Left lobe of liver (tissue), 2 donors: ENCODE measurements around the gene SDHAF2. TPM values are rescaled to one million over a fixed set of nuclear protein-coding genes. Genes with fewer than 3 reads are reported as not detected.
"Not testable (repeated sequence)": the region's sequence is repeated elsewhere in the genome, so short reads cannot be mapped to it uniquely, and the experiment has no call there.

ENCODE experiments used
- ATAC-seq: fragments of 200-7000 bp; cut with Tn5 transposase; one replicate; pipeline ENCODE4 v1.9.1; 2020; ENCODE audit warnings: mild to moderate bottlenecking, moderate library complexity
- DNase-seq: peaks from one replicate; pipeline ENCODE4 v3.0.0-alpha.2; 2020; ENCODE audit warnings: low spot score
- total RNA-seq: library from RNA; stranded (reverse); gene quantifications from one replicate; pipeline ENCODE4 v1.2.1, GENCODE V29; 2021
- donor health status: DM: no; HTN: no; CAD: no; lungs with moderate emphysema.
- donor health status: DM: no; HTN: yes; CAD: no.

SDHAF2 gene
- 18.8 TPM for total RNA-seq

DNA sequence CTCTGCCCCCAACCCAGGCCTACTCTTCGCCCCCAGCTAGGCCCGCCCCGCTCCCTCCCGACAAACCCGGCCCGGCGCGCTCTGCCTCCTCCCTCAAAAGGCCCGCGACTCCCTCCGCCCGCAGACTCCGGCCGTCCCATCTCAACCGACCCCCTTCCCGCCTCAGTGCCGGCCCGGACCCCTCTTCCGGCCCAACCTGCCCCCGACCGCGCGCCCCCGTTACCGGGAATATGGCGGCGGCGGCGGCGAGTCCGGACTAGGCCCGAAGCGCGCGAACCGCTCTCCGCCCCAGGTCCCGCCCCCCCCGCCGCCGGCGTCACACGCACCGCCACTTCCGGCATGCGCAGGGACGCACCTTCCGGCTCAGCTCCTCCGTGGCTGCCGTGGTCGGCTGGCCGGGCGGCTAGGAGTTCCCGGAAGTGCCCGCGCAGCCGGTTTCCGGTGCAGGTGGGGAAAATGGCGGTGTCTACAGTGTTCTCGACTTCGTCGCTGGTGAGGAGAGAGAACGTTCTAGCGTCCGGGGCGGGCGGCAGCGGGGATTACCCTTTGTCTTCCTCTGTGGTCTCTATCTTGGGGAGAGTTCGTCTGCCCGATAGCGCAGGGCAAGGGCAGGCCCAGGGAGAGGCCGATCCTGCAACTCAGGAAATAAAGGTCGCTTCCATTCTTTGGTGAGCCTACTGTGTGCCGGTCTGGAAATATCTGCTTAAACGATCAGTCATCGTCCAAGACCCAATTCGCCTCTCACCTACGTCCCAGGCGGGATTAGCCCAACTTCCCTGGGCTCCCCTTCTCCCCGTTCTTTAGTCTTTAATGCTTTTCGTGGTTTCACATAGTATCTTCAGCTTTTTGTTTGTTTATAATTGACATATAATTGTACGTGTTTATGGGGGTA is at the start of gene SDHAF2, which contains the start of gene CPSF7:
Gene SDHAF2, plus strand, starts transcription at position 434 of the 892 bp plus-strand sequence. Its CDS starts 23 bp downstream, at position 457.
Gene CPSF7, minus strand, starts transcription at position 285 of the 892 bp plus-strand sequence. CDS start 740 bp downstream, outside the sequence.
- DNase-seq (peak; percentile 98), ATAC-seq (peak; percentile 97)

- no peak for ATAC-seq
These were observed 49.0 kb upstream of the SDHAF2 start for GRCh38 chr11:61380884-61381283.

DNA sequence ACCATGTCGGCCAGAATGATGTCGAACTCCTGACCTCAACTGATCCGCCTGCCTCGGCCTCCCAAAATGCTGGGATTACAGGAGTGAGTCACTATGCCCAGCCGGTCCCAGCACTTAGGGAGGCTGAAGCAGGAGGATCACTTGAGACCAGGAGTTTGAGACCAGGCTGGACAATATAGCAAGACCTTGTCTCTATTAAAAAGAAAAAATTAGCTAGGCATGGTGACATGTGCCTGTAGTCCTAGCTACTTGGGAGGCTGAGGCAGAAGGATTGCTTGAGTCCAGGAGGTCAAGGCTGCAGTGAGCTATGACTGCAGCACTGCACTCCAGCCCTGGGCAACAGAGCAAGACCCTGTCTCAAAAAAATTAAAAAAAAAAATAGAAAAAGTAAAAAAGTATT is 46.1 kb upstream of the SDHAF2 start:
- DNase-seq, ATAC-seq: not testable (repeated sequence)

More at GRCh38 chr11:61380884-61381283, 49.0 kb upstream of the SDHAF2 start:
- no peak for DNase-seq

DNA sequence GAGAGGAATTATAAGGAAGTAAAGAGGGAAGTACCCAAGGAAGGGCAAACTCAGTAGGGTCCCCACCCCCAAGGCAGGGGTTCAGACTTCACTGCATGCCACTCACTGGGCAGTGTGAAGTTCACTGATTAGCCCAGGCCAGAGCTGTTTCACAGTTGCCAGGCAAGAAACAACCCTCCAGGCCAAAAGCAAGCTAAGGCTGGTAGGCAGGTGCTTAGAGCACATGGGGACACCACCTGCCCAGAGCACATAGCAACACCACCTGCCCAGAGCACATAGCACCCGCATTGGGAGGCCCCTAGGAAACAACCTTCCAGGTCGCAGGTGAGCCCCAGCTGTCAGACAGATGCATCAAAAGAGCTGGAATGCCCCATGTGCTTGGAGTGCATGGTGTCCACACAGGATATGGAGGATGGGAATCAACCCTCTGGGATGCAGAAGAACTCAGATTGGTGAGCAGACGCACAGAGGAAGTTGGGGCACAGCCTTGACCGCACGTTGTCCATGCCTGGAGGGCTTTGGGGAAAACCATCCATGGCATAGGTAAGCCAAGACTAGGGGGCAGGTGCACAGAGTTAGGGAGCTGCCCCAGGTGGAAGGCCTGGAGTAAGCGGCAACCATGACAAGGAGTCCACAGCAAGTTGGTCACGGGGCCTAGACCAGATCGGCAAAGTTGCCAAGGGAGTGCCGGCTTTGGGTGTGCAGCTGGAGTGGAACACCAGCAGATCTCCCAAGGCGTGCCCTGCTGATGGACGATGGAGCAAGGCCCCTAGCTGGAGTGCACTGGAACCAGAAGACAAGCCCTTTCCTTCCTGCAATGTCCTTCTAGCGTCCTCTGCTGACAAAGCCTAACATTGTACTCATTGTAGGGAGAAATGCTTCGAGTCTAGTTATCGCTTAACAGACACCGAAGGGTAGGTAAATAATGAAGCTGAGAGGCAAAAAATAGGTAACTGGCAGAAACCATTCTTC is 45.4 kb upstream of the SDHAF2 start:
- ATAC-seq (peak; percentile 87), DNase-seq (no peak)

GRCh38 chr11:61390161-61390560 is 39.8 kb upstream of the SDHAF2 start:
- ATAC-seq = no peak
- DNase-seq = no peak

DNA sequence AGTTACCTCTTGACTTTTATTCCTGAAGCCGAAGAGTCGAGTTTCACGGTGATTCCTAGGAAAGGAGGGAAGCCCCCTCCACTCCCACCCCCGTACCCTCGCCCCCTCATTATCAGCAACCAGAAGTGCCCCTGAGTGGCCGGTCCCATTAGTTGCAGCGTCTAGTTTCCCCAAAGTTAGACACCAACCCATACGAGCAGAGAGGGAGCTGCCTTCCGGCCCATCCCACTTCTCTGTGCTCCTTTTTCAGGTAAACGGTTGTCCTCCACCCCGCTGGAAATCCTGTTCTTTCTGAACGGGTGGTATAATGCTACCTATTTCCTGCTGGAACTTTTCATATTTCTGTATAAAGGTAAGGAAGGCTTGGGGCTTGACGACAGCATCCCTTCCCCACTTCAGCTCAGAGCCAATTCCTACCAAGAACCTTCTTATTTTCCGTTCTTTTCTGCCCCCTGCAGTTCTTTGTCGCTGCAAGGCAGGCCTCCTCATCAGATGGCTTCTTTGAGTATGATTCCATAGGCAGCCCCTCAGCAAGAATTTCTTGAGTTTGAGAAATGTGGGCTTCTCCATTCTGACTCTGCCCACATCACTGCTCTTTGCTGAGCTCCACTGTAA is 36.8 kb upstream of the SDHAF2 start:
- ATAC-seq (peak; percentile 32), DNase-seq (no peak)

DNA sequence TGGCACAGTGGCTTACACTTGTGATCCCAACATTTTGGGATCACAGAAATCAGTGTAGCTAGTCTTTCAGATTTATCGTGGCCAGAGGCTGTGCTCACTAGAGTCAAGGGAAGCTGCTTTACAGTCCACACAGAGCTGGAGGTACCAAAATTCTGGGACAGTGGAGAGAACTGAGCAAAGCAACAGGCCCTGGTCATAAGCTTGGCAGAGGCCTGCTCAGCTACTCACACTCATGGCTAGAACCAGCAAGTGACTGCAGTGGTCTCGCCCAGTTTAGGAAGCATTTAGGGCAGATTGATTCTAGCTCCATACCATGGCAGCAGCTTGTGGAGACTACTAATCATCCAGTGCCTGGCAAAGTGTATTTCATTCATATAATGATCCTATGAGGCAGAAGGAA is 28.8 kb upstream of the SDHAF2 start:
- no peak for ATAC-seq

GRCh38 chr11:61401573-61401972 is 28.4 kb upstream of the SDHAF2 start:
- DNase-seq (no peak), ATAC-seq (no peak)

More for the DNA sequence above, 28.8 kb upstream of the SDHAF2 start:
- no peak for DNase-seq

DNA sequence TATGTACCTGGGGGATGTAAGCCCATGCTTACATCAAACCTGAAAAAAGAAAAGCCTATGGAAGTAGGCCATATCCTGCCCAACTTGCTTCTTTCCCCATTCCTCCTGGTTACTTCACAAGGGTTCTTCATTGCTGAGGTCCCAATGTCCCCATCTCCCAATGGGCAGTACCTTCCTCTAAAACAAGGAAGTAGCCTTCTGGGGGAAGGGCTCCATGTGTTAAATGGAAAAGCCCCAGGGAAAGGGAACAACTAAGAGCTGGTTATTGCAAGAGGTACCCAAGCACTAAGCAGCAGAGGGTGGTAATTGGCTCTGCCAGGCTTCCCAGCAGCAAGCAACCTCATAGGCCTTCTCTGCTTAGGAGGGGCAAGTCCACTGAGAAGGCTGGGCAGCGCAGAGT is 26.3 kb upstream of the SDHAF2 start:
- DNase-seq (no peak), ATAC-seq (peak; percentile 12)

- DNase-seq (no peak), ATAC-seq (no peak)
These were observed 25.8 kb upstream of the SDHAF2 start for GRCh38 chr11:61404103-61404502.

DNA sequence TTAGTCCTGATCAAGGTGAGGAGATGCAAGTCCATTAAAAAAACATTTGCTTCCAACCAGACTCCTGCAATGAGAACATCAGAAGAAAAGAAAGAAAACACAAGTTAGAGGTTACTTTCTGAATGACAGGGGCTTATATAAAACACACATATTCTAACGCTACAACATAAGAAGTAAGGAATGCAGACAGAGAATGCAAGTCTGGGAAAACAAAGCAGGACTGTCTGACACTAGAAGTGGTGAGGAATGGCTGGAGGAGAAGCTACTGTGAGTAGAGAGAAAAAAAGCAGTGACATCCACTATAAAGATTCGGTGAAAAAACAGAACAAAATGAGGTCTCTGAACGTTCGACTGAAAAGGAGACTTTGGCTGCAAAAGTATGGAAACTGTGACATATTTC is 25.3 kb upstream of the SDHAF2 start:
- no peak for ATAC-seq
- no peak for DNase-seq

DNA sequence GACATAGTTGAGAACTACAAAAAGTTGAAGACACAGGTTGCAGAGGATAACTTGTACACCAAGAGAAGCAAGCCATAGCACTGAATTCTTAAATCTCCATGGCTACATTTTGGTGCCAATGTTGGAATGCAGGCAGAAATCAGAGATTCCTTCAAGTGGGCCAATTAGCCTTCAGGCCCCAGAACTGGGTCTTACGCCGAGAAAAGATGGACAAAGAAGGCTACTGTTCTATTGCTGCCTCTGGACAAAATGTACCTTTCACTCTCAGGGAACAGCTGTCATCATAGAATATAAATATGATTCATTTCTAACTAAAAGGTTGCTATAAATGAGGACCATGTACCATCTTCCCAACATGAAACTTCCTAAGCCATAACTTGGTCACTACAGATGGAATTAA is 23.9 kb upstream of the SDHAF2 start:
- ATAC-seq (no peak), DNase-seq (no peak)

DNA sequence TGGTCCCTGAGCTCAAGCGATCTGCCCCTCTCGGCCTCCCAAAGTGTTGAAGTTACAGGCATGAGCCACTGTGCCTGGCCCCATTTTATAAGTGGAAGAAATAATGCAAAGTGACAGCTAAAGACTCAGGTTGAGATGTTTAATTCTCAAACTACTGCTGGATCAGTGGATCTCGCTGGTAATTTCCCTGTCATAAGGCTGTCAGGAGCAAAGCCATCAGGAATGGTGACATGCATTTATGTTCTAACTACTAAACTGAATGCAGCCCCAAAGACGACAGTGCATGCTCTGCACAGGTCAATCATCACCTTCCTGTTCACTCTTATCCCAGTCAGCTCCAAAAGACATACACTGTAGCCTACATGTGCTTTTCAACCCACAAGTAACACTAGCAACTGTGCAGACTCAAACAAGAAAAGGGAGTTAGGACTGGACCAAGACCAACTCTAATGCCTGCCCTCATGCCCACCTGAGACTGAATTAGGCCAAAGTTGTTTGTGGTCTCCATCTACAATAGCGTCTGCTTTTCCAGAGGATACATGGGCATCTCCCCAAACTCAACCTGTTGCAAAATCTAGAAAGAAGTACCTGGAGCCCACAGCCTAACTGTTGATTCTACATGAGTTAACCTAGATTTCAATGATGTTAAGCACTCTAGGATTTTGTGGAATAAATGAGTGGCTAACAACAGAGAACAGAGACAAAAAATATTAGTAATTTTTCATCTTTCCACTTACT is 22.8 kb upstream of the SDHAF2 start:
- DNase-seq (no peak), ATAC-seq (no peak)

DNA sequence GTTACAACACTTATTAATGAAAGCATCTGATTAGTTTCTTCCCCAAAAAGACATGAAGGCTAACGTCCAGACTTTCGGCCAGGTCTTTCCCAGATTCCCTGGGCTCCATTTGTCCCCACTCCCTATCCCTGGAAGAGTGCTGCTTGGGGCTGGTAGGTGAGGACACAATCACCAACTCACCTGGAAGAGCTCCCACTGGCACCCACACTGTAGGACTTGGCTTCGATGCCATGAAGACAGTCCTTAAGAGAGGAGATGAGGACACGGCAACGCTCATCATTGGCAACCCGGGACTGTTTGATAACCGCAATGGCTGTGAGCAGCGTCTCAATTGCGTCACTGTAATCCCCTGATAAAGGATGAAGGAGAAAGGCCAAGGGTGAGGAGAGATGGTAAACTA is 18.3 kb upstream of the SDHAF2 start:
- DNase-seq = no peak
- no peak for ATAC-seq

GRCh38 chr11:61413496-61413895 is 16.4 kb upstream of the SDHAF2 start:
- DNase-seq (no peak), ATAC-seq (no peak)

GRCh38 chr11:61414547-61414946 is 15.4 kb upstream of the SDHAF2 start:
- ATAC-seq (no peak), DNase-seq (no peak)

- DNase-seq = no peak
- ATAC-seq = no peak
These were observed 14.5 kb upstream of the SDHAF2 start for GRCh38 chr11:61415381-61415780.

GRCh38 chr11:61416941-61417340 is 13.0 kb upstream of the SDHAF2 start:
- no peak for ATAC-seq
- DNase-seq = no peak

DNA sequence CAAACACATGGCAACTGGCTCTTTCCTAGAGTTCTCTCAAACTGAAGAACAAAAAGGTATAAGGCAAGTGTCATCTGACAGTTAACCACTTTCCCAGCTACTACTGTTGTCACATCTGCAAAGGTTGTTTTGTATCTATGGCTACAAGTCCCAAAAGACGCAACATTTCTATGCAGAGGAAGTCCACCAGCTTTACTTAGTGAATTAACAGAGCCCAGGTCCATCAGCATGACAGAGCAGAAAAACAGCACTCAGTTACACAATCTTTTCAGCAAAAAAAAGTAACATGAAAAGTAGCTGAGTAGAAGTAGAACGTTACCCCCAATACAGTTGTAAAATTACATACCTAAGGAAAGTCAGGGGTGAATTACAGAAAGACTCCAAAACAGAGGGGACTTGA is 12.3 kb upstream of the SDHAF2 start:
- no peak for ATAC-seq
- no peak for DNase-seq

- DNase-seq (no peak), ATAC-seq (no peak)
These were observed 11.8 kb upstream of the SDHAF2 start for GRCh38 chr11:61418136-61418535.
